Measurements from ENCODE around the gene PML.
"Not testable (repeated sequence)": the region's sequence is repeated elsewhere in the genome, so short reads cannot be mapped to it uniquely, and the experiment has no call there.

PML gene

GRCh38 chr15:74060251-74060650 lies 65.7 kb downstream of the PML start:
- no peak for DNase-seq (ENCODE audit: low read depth in 2 of 2)

GRCh38 chr15:74062236-74062635 lies 67.7 kb downstream of the PML start:
- DNase-seq (ENCODE audit: low read depth in 2 of 2) = no peak

- no peak for DNase-seq (ENCODE audit: low read depth in 2 of 2)
Measured at GRCh38 chr15:74062671-74063070, 68.2 kb downstream of the PML start.

- not testable (repeated sequence) for DNase-seq (ENCODE audit: low read depth in 2 of 2)
Measured at GRCh38 chr15:74063425-74064146, 69.1 kb downstream of the PML start.

GRCh38 chr15:74064183-74064582 lies 69.7 kb downstream of the PML start:
- not testable (repeated sequence) for DNase-seq (ENCODE audit: low read depth in 2 of 2)

GRCh38 chr15:74064822-74065221 lies 70.3 kb downstream of the PML start:
- DNase-seq (ENCODE audit: low read depth in 2 of 2) = not testable (repeated sequence)

- DNase-seq (ENCODE audit: low read depth in 2 of 2) = peak; percentile 20 to 35
Measured at GRCh38 chr15:74065684-74066411, 71.3 kb downstream of the PML start.

- DNase-seq (ENCODE audit: low read depth in 2 of 2) = not testable (repeated sequence)
Measured at GRCh38 chr15:74071645-74072044, 77.1 kb downstream of the PML start.

- DNase-seq (ENCODE audit: low read depth in 2 of 2) = not testable (repeated sequence)
Measured at GRCh38 chr15:74072132-74072531, 77.6 kb downstream of the PML start.

GRCh38 chr15:74072614-74073337 lies 78.3 kb downstream of the PML start:
- DNase-seq (ENCODE audit: low read depth in 2 of 2) = peak in 1 of 2 donors; percentile 33

- DNase-seq (ENCODE audit: low read depth in 2 of 2) = not testable (repeated sequence)
Measured at GRCh38 chr15:74075781-74076180, 81.3 kb downstream of the PML start.

GRCh38 chr15:74082450-74082849 lies 87.9 kb downstream of the PML start, which contains the start of gene GOLGA6A:
Gene GOLGA6A (minus strand): TSS chr15:74082550. CDS start chr15:74082509, 41 bp downstream.
- not testable (repeated sequence) for DNase-seq (ENCODE audit: low read depth in 2 of 2)

- DNase-seq (ENCODE audit: low read depth in 2 of 2) = not testable (repeated sequence)
Measured at GRCh38 chr15:74094567-74094966, 100.1 kb downstream of the PML start.

- not testable (repeated sequence) for DNase-seq (ENCODE audit: low read depth in 2 of 2)
Measured at GRCh38 chr15:74095610-74096009, 101.1 kb downstream of the PML start.

- not testable (repeated sequence) for DNase-seq (ENCODE audit: low read depth in 2 of 2)
Measured at GRCh38 chr15:74096753-74097474, 102.4 kb downstream of the PML start.
